Measurements from ENCODE around the gene FIBIN.

- TF ChIP-seq EGR1 (IDR thresholded peaks at IDR 0.05) (no peak), MAX (IDR thresholded peaks at IDR 0.05) (no peak), FOXM1 (IDR thresholded peaks at IDR 0.05; ENCODE audit: borderline replicate concordance, low read depth) (no peak), CREB1 (IDR thresholded peaks at IDR 0.05; ENCODE audit: low read depth) (no peak), EP300 (IDR thresholded peaks at IDR 0.05; ENCODE audit: borderline replicate concordance) (no peak), YY1 (IDR thresholded peaks at IDR 0.05; ENCODE audit: low read depth) (no peak), REST (IDR thresholded peaks at IDR 0.05; ENCODE audit: low read depth) (no peak), RAD21 (IDR thresholded peaks at IDR 0.05; ENCODE audit: low read depth) (no peak), ZBTB7A (IDR thresholded peaks at IDR 0.05; ENCODE audit: low read depth) (no peak), TAF1 (IDR thresholded peaks at IDR 0.05; ENCODE audit: low read depth) (no peak), USF1 (IDR thresholded peaks at IDR 0.05) (no peak), NFIC (IDR thresholded peaks at IDR 0.05) (no peak), TCF12 (IDR thresholded peaks at IDR 0.05; ENCODE audit: low read depth) (no peak), TEAD4 (IDR thresholded peaks at IDR 0.05) (no peak)
Measured at GRCh38 chr11:26983645-26984044, 10.3 kb upstream of the FIBIN start.

All from Ishikawa (cell line).